Measurements from ENCODE around the gene LILRA6.

GRCh38 chr19:54209058-54209810 is 33.4 kb downstream of the LILRA6 start:
- no peak for TF ChIP-seq POLR2AphosphoS5 (IDR thresholded peaks at IDR 0.05; ENCODE audit: low read depth, low read length)
- no peak for TF ChIP-seq TAF1 (IDR thresholded peaks at IDR 0.05; ENCODE audit: borderline replicate concordance, low read depth, low read length)

Measured in GM12892 (cell line).